ENCODE measurements around the gene NHEJ1. TPM values are rescaled to one million over a fixed set of nuclear protein-coding genes. Genes with fewer than 3 reads are reported as not detected.

NHEJ1 gene
- total RNA-seq = 13.1 and 17.1 TPM in 2 replicates

- TF ChIP-seq CTCF (conservative IDR thresholded peaks at IDR 0.05; ENCODE audit: low read depth, low read length) = peak; percentile 93
- H3K4me3 ChIP-seq (ENCODE audit: low read depth, low read length) = peak within 1 kb of the TSS; percentile 77
- DNase-seq (ENCODE audit: low read depth) = no peak
These were observed at the start of gene NHEJ1 for GRCh38 chr2:219160186-219161017. Gene NHEJ1, minus strand, starts transcription at chr2:219160815. Its CDS starts 2,453 bp downstream, at chr2:219158362.

GRCh38 chr2:219209236-219210195 is 48.9 kb upstream of the NHEJ1 start:
- no peak for DNase-seq (ENCODE audit: low read depth)
- TF ChIP-seq CTCF (conservative IDR thresholded peaks at IDR 0.05; ENCODE audit: low read depth, low read length) = no peak

GRCh38 chr2:219207884-219208740 is 47.5 kb upstream of the NHEJ1 start:
- peak overlapping the region; percentile 82 for H3K4me3 ChIP-seq (ENCODE audit: low read depth, low read length)
- no peak for DNase-seq (ENCODE audit: low read depth)

More at GRCh38 chr2:219209236-219210195, 48.9 kb upstream of the NHEJ1 start:
- H3K4me3 ChIP-seq (ENCODE audit: low read depth, low read length) = no peak overlapping the region

GRCh38 chr2:219207134-219207883 is 46.7 kb upstream of the NHEJ1 start:
- TF ChIP-seq CTCF (conservative IDR thresholded peaks at IDR 0.05; ENCODE audit: low read depth, low read length) = no peak

More at GRCh38 chr2:219207884-219208740, 47.5 kb upstream of the NHEJ1 start:
- no peak for TF ChIP-seq CTCF (conservative IDR thresholded peaks at IDR 0.05; ENCODE audit: low read depth, low read length)

GRCh38 chr2:219206328-219207133 is 45.9 kb upstream of the NHEJ1 start, which contains the start of gene ZFAND2B:
Gene ZFAND2B, plus strand, starts transcription at chr2:219206782. Its CDS starts 206 bp downstream, at chr2:219206988.
- TF ChIP-seq CTCF (conservative IDR thresholded peaks at IDR 0.05; ENCODE audit: low read depth, low read length) = no peak
- peak; percentile 27 for DNase-seq (ENCODE audit: low read depth)

More at GRCh38 chr2:219207134-219207883, 46.7 kb upstream of the NHEJ1 start:
- no peak for DNase-seq (ENCODE audit: low read depth)
- peak overlapping the region; percentile 82 for H3K4me3 ChIP-seq (ENCODE audit: low read depth, low read length)

More at GRCh38 chr2:219206328-219207133, 45.9 kb upstream of the NHEJ1 start, which contains the start of gene ZFAND2B:
- peak within 1 kb of the TSS; percentile 82 for H3K4me3 ChIP-seq (ENCODE audit: low read depth, low read length)

Data from epithelial cell of proximal tubule (primary cell).